ENCODE results near the gene CCR7.

The CCR7 gene

DNA sequence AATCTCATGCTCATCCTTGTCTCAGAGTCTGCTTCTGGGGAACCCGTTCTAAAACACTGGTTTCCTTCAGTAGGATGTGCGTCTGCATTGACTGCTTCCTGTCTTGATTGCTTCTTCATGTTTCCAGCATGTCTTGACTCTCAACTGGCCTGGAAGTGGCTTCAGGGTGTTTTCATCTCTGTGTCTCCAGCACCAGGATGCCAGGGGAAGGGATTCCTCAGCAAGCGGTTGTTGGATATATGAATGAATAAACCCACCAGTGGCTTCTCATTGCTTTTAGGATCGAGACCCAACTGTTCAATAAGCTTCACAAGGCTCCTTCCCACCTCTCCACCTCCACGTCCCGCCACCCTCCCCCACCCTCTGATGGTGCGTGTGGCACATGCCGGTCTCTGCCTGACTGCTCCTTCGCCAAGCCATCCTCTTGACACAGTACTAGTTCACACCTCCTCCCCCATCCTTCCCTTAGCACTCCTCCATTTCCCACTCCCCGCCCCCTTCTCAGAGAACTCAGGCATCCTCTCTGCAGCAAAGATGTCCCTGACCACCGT, 49.7 kb downstream of the CCR7 start:
- no peak for DNase-seq (ENCODE audit: low read depth)

DNA sequence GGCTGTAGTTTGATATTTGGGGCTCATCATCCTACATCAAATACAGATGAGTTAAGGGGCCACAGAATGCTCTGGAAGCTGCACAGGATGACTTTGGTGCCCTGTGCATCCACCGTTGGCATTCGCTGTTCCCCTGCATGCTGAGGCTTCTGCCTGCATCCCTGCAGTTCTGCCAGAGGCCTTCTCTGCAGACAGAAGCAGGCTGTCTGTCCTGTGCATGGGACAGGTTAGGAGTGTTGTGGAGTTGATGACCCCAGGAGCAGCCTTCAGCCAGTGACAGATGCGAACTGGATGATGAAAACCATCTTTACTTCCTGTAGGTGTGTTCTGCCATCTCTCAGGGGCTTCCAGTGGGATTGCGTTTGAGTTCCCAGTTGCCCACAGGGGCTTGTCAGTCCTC, 50.3 kb downstream of the CCR7 start:
- no peak for DNase-seq (ENCODE audit: low read depth)

DNA sequence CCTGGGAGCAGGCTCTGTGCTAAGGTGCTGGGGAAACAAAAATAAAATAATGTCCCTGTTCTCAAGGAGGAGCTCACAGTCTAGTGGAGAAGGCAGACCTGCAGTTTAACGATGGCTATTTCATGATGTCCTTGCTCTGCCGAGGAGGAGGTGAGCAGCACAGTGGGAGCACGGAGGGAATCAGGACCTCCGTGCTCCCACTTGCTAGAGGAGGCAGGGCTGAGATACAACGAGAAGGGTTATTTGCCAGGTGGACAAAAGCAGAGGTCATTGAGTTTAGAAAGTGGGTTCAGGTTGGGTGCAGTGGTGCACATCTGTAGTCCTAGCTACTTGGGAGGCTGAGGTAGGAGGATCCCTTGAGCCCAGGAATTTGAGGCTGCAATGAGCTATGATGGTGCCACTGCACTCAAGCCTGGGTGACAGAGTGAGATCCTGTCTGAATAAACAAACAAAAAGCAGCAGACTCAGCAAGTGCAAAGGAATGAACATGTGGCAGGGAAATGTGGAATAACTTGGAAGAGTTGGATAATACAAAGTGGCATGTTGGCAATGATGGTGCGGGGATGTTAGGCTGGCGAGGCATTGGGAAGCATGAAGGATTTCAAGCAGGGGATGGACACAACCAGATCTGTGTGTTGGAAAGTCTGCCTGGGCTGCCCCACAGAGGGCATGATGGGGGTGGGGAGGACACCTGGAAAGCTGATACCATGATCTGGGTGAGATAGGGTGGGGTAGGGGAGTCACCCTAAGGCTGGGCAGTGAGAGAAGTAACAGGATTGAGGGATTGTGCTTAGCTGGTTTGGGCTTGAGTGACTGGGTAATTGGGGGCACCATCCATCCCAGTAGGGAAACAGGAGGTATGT, 51.0 kb downstream of the CCR7 start:
- no peak for DNase-seq (ENCODE audit: low read depth)

DNA sequence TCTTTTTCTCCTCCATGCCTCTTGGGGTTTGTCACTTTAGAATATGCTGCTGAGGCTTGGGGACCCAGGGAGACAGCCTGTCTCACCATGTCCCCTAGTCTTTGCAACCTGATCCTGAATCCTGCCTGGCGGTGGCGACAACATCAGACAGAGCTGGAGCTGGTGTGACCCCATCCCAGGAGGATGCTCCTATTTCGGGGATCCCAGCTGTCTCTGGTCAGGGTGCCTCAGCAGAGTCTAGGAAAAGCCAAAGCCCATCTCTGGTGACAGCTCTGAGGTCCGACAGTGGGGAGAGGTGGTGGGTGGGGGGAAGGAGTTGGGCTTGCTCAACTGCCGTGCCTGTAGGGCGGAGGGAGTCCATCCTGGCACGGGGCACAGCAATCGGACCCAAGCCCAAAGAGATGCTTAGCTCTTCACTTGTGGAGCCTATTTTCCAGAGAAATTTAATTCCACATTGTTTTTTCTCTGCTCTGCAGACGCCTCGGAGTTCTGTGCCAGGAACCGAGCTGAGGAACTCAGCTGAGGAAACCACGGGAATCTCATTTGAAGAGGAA, 53.5 kb downstream of the CCR7 start:
- no peak for DNase-seq (ENCODE audit: low read depth)

DNA sequence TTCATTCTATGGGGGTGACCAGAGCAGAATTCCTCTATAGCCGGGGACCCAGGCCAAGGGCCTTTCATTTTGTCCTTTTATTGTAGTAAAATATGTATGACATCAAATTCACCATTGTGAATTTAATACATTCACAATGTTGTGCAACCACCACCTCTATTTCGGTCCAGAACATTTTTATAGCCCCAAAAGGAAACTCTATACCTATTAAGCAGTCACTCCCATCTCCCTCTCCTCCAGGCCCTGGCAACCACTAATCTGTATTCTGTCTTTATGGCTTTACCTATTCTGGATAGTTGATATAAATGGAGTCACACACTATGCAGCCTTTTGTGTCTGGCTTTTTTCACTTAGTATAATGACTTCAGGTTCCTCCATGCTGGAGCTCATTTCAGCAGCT, 54.1 kb downstream of the CCR7 start:
- DNase-seq (ENCODE audit: low read depth): no peak

DNA sequence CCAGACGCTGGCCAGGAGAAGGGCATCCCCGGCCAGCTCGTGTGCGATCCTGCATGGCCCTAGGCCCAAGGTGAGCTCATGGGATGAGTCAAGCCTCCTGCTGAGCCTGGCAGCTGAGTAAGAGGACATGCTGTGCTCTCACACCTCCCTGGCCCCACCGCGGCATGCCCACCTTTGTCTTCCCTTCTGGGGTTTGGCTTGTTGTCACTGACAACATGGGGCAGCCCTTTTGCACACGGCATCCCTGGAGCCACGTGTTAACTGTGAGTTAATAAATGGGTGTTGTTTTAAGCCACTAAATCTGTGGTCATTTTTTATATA, 55.0 kb downstream of the CCR7 start:
- DNase-seq (ENCODE audit: low read depth): no peak

DNA sequence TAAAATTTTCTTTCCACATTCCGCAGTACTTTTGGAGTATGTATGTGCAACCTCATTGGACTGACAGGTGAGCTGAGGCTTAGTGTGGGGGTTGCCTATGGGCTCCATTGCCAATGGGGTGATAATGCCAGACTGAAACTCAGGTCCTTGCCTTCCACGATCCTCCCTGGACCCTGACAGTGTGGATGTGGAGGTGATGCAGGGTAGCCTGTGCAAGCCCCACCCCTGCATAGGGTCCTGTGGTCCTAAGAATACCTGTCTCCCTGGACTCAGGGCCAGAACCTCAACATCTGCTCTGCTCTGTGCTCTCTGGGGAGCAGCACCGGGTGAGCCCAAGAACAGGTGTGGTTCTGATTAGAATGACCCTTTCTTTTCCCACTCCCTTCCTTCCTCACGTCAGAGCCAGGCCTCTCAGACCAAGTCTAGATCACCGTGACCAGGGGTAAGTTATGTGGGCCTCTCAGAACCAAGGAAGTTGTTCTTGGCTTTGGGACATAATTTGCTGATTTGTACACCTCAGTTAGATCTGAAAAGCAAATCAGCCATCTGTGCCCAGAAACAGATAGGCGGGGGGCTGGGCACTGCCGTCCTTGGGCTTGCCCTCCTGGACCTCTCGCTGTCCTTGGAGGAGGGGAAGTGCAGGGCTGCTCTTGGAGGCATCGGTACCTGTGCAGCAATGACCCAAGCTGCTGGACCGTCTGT, 55.5 kb downstream of the CCR7 start:
- no peak for DNase-seq (ENCODE audit: low read depth)

DNA sequence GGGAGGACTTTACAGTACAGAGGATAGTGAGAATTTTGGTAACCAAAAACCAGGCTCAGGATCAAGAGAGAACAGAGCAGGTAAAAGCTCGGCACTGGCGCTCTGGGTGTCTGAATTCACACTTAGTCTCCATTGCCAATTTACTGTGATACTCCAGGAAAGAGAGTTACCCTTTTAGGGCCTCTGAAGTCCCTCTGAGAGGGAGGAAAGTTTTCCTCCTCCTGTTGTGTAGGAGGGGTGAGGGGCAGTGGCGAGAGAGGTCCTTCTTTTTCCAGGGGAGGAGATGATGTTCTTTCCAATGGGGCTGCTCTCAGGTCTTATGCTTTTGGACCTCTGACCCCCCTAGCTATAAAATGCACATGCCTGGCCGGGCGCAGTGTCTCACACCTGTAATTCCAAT, 58.5 kb downstream of the CCR7 start:
- DNase-seq (ENCODE audit: low read depth): no peak
